Astrocyte of the spinal cord (primary cell): ENCODE measurements around the gene BAK1.

Experiments used
- DNase-seq: peaks from one replicate; pipeline ENCODE4 v3.0.0; 2011; ENCODE audit warnings: low read depth, low spot score
- H3K4me3 ChIP-seq: 2 replicates; pipeline ENCODE4 v1.5.1; 2011; ENCODE audit warnings: low read depth, mild to moderate bottlenecking, low read length, moderate library complexity
- in situ Hi-C: cut with HindIII; loops from 2 replicates; pipeline ENCODE4 v1.10.0; 2017; ENCODE audit warnings: low sequenced_read_pairs
- TF ChIP-seq, protein P1 (sequence below): IDR thresholded peaks from 2 replicates; pipeline ENCODE4 v1.5.1; 2012; ENCODE audit warnings: low read depth, mild to moderate bottlenecking, low read length, inconsistent platforms

Gene BAK1

DNA sequence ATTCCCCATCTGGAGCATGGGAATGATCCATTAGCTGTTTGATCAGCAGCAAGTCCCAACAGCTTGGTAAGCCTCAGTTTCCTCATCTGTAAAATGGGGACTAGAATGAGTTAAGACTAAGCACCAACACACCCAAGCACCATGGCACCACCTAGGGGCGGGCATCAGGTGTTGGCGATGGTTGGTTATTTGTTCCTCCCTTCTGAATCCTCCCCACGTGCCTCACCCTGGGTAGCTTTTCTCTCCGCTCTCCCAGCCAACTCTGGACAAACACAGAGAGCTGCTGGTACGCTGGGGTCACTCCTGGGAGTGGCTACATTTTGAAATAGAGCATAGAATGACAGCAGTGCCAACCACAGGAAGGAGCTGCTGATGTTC, 27.7 kb upstream of the BAK1 start:
- TF ChIP-seq, protein P1, sequence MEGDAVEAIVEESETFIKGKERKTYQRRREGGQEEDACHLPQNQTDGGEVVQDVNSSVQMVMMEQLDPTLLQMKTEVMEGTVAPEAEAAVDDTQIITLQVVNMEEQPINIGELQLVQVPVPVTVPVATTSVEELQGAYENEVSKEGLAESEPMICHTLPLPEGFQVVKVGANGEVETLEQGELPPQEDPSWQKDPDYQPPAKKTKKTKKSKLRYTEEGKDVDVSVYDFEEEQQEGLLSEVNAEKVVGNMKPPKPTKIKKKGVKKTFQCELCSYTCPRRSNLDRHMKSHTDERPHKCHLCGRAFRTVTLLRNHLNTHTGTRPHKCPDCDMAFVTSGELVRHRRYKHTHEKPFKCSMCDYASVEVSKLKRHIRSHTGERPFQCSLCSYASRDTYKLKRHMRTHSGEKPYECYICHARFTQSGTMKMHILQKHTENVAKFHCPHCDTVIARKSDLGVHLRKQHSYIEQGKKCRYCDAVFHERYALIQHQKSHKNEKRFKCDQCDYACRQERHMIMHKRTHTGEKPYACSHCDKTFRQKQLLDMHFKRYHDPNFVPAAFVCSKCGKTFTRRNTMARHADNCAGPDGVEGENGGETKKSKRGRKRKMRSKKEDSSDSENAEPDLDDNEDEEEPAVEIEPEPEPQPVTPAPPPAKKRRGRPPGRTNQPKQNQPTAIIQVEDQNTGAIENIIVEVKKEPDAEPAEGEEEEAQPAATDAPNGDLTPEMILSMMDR, result peak; percentile 12
- in situ Hi-C loops, result no loop called here
- H3K4me3 ChIP-seq, result no peak overlapping the region
- no peak for DNase-seq

DNA sequence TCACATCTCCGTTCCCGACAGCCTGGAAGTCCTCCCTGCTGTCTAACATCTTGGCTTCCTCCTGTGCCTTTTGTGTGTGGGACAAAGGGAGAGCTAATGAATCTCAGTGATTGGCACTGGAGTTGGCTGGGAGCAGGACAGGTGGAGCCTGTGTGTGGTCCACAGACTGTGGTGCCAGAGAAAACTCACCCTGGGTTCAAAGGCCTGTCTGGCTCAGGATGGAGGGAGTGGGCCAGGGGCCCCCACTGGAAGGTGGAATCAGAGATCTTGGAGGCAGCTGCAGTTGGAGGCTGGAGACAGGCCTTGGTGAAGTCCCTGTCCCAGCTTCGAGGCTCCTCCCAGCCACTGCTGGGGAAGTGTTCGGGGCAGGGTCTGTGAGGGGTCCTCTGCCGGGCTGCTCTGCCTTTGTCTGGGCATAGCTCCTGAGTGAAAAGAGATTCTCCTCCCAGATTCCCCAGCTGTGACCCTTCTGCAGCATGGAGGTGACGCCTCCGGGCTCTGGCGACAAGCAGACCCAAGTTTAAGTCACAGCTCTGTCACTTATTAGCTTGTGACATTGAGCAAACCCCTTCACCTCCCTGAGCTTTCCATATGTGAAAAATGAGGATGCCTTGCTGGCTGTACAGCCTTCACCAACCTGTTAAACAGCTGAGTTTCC, 27.2 kb upstream of the BAK1 start:
- in situ Hi-C loops, result no loop called here
- no peak for DNase-seq
- TF ChIP-seq, protein P1, result no peak
- H3K4me3 ChIP-seq, result no peak overlapping the region

DNA sequence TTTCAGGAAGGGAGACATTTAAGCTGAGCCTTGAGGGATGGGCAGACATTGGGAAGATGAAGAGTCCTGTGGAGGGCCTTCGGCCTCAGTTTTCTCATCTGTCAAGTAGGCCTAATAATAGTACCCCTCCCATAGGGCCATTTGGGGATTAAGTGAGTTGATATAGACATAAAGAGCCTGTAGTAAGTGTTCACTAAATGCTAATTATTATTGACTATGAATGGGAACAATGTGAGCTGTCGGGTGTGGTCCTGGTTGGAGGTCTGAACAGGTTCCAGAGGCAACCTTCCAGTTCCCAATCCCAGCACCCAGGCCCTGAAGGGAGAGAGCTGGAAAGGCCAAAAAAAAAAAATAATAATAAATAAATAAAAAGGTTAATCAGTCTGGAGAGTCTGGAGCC, 26.6 kb upstream of the BAK1 start:
- in situ Hi-C loops, result no loop called here
- TF ChIP-seq, protein P1, result no peak
- DNase-seq, result no peak
- no peak overlapping the region for H3K4me3 ChIP-seq

DNA sequence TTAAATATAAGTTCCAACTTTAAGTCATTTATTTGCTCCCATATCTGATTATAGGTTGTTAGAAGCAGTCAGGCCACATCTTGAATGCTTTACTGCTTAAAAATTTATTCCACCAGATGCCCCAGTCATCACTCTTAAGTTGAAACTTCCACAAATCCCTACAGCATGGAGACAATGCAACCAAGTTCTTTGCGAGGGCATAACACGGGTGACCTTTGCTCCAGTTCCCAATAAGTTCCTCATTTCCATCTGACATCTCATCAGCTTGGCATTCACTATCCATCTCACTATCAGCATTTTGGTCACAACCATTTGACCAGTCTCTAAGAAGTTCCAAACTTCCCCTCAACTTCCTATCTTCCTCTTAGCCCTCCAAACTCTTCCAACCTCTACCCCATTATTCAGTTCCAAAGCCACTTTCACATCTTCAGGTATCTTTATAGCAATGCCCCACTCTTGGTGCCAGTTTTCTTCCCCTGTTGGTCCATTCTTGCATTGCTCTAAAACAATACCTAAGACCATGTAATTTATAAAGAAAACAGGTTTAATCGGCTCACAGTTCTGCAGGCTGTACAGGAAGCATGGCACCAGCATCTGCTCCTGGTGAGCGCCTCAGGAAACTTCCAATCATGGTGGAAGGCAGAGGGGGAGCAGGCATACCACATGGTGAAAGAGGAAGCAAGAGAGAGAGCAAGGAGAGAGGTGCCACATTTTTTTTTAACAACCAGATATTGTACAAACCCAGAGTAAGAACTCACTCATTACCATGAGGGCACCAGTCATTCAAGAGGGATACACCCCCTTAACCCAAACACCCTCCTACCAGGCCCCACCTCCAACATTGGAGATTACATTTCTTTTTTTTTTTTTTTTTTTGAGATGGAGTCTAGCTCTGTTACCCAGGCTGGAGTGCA, 25.1 kb upstream of the BAK1 start:
- TF ChIP-seq, protein P1, result no peak
- in situ Hi-C loops, result no loop called here
- no peak for DNase-seq
- no peak overlapping the region for H3K4me3 ChIP-seq

DNA sequence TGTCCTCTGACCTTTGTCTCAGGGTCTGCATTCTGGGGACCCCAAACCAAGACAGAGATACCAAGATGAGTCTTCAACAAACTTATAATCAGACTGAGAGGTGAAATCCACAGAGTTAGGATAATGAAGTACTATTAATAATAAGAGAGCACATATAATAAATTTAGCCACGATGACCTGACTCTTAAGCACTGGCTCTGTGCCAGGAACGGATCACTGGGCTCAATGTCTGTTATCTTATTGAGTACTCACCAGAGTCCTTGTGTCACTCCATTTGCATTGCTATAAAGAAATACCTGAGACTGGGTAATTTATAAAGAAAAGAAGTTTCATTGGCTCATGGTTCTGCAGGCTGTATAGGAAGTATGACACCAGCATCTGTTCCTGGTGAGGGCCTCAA, 22.1 kb upstream of the BAK1 start:
- H3K4me3 ChIP-seq, result no peak overlapping the region
- DNase-seq, result no peak
- in situ Hi-C loops, result no loop called here
- TF ChIP-seq, protein P1, result no peak

DNA sequence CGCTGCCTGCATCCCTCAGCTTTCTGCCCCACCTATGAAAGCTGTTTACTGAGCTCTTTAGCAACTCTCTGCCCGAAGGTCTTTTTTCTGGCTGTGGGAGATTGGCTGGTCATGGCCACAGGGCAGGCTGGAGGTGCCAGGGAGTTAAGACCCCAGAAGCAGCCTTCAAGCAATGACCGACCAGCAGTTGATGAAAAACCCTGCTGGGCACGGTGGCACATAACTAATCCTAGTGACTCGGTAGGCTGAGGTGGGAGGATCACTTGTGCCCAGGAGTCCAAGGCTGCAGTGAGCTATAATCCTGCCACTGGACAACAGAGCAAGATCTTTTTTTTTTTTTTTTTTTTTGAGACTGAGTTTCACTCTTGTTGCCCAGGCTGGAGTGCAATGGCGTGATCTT, 20.7 kb upstream of the BAK1 start:
- in situ Hi-C loops, result no loop called here
- TF ChIP-seq, protein P1, result no peak
- no peak overlapping the region for H3K4me3 ChIP-seq
- DNase-seq, result no peak
